ENCODE data around the gene PLK1.
A peak's percentile ranks its signal among the peaks of the same experiment; 100 is the strongest.
"Not testable (repeated sequence)": the region's sequence is repeated elsewhere in the genome, so short reads cannot be mapped to it uniquely, and the experiment has no call there.

PLK1 gene

GRCh38 chr16:23711785-23712184 lies 33.1 kb downstream of the PLK1 start:
- DNase-seq = no peak

- DNase-seq = no peak
These were observed 34.3 kb downstream of the PLK1 start, which contains the start of gene ERN2 for GRCh38 chr16:23712976-23713375. Gene ERN2 (minus strand): TSS chr16:23713222. CDS start chr16:23713187, 35 bp downstream.

- no peak for DNase-seq
These were observed 37.8 kb downstream of the PLK1 start for GRCh38 chr16:23716484-23716883.

DNA sequence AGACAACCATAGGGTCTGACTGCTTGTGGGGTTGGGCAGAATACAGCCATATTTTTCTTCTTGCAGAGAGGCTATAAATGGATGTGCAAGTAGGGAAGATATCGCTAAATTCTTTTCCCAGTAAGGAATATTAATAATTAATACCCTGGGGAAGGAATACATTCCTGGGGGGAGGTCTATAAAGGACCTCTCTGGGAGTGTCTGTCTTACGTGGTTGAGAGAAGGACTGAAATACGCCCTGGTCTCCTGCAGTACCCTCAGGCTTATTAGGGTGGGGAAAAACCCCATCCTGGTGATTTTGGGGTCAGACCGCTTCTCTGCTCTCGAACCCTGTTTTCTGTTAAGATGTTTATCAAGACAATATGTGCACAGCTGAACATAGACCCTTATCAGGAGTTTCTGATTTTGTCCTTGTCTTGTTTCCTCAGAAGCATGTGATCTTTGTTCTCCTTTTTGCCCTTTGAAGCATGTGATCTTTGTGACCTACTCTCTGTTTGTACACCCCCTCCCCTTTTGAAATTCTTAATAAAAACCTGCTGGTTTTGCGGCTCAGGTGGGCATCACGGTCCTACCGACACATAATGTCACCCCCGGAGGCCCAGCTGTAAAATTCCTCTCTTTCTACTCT lies 44.0 kb downstream of the PLK1 start:
- not testable (repeated sequence) for DNase-seq

GRCh38 chr16:23724096-23724784 lies 45.6 kb downstream of the PLK1 start:
- no peak for DNase-seq

GRCh38 chr16:23724785-23725131 lies 46.1 kb downstream of the PLK1 start:
- DNase-seq = no peak

- DNase-seq = no peak
These were observed 48.0 kb downstream of the PLK1 start for GRCh38 chr16:23726710-23727109.

GRCh38 chr16:23728112-23728477 lies 49.4 kb downstream of the PLK1 start:
- DNase-seq = no peak

DNA sequence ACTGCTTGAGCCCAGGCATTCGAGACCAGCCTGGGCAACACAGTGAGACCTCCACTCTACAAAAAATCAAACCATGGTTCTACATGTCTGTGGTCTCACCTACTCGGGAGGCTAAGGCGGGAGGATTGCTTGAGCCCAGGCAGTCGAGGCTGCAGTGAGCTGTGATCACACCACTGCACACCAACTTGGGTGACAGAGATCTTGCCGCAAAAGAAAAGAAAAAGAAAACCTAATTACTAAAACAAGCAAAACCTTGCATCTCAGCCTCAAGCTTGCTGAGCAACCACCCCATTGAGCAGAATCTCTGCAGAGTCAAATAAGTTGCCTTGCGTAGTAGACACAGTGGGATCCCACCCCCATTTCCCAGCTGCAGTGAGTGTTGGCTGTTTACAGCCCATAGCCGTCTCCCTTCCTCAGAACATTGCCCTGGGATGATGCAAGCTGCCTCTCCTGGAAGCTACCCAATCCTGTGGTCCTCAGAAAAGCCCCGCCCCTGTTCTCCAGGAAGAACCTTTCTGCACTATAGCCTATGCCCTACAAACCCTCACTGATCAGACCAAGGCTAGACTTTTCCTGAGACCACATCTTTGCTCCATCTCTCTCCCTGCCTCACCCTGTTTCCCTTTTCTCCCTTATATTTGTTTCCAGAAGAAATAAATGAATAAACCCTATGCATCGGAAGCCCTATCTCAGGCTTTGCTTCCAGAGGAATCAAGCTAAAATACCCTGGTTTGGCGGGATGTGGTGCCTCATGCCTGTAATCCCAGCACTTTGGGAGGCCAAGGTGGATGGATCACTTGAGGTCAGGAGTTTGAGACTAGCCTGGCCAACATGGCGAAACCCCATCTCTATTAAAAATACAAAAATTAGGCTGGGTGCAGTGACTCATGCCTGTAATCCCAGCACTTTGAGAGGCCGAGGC lies 51.1 kb downstream of the PLK1 start:
- peak; percentile 22 for DNase-seq

- DNase-seq = no peak
These were observed 55.6 kb downstream of the PLK1 start for GRCh38 chr16:23734176-23734893.

- DNase-seq = not testable (repeated sequence)
These were observed 58.8 kb downstream of the PLK1 start for GRCh38 chr16:23737423-23738028.

DNA sequence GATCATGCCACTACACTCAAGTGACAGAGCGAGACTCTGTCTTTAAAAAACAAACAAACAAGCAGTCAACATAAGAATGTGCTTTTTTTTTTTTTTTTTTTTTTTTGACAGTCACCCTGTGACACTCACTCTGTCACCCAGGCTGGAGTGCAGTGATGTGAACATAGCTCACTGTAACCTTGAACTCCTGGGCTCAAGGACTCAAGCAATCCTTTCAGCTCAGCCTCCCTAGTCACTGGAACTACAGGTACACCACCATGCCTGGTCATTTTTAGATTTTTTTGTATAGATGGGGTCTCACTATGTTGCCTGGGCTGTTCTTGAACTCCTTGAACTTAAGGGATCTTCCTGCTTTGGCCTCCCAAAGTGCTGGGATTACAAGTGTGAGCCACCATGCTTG lies 60.8 kb downstream of the PLK1 start:
- no peak for DNase-seq

Measured in DMS53 (cell line).